ENCODE measurements around the gene KLHDC9.

KLHDC9 gene

GRCh38 chr1:161083748-161084596 lies 14.2 kb upstream of the KLHDC9 start:
- H3K27ac ChIP-seq, result peak overlapping the region in 1 of 2 donors; percentile 62

GRCh38 chr1:161084597-161084988 lies 13.6 kb upstream of the KLHDC9 start:
- DNase-seq (ENCODE audit: low spot score), result no peak
- no peak overlapping the region for H3K4me3 ChIP-seq
- no peak for TF ChIP-seq CTCF (IDR thresholded peaks at IDR 0.05)
- no peak overlapping the region for H3K27ac ChIP-seq

More at GRCh38 chr1:161083748-161084596, 14.2 kb upstream of the KLHDC9 start:
- TF ChIP-seq CTCF (IDR thresholded peaks at IDR 0.05), result no peak
- H3K4me3 ChIP-seq, result no peak overlapping the region
- no peak for DNase-seq (ENCODE audit: low spot score)

GRCh38 chr1:161085165-161085564 lies 13.0 kb upstream of the KLHDC9 start:
- no peak overlapping the region for H3K4me3 ChIP-seq
- H3K27ac ChIP-seq, result no peak overlapping the region
- TF ChIP-seq CTCF (IDR thresholded peaks at IDR 0.05), result no peak
- no peak for DNase-seq (ENCODE audit: low spot score)

- Histone ChIP-seq H3K27ac (no peak overlapping the region), H3K4me3 (no peak overlapping the region)
- DNase-seq (ENCODE audit: low spot score), result no peak
- no peak for TF ChIP-seq CTCF (IDR thresholded peaks at IDR 0.05)
Observed at GRCh38 chr1:161086457-161086856, 11.7 kb upstream of the KLHDC9 start.

DNA sequence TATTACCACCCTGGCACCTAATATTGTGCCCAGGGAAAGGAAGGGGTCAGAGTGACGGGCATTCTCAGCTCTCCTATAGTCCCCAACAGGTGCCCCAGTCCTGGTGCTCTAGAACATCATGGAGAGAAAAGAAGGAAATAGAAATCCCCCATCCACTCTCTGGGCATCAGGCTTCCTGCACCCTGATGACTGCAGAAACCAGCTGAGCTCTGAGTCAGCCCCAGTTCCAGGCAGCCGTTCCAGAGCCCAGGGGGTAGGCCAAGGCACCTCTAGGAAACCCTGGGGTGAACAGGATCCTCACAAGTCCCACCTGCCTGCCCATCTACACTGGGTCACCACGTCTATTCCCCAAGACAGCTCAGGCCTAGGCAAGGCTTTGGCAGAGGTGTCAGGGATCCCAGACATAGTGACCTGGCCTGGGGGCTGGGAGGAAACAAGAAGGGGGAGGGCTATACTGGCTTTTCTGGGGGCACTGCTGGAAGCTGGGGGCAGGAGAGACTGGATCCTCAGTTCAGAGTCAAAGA lies 9.5 kb upstream of the KLHDC9 start:
- Histone ChIP-seq H3K4me3 (no peak overlapping the region), H3K27ac (no peak overlapping the region)
- DNase-seq (ENCODE audit: low spot score), result no peak
- no peak for TF ChIP-seq CTCF (IDR thresholded peaks at IDR 0.05)

DNA sequence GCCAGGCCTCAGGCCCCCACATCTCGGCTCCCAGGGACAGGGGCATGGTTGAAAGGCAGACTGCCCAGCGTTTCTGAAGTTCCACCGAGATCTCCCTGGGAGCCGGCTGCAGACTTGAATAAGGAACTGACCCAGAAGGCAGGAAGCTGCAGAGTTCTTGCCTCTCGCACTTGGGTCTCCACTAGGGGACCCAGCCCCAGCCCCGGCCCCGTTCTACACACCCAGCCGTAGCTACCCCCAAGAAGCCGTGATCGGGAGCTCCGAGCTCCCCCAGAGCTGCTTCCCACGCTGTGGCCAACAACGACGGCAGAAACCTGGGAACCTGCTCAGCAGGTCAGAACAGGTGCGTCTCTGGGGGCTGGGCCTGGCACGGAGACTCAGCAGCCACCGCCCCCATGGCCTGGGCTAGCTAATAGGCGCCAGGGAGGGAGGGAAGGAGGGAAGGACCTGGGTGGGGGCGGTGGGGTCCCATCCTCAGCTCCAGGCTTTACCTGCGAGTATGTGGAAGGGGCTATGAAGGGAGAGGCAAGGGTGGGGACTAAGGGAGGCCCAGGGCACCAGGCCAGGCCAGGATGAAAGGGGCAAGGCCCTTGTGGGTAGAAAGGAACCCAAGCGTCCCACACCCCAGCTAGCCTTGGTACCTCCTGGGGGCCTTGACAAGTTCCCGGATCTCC lies 8.8 kb upstream of the KLHDC9 start, which contains the start of gene NECTIN4:
NECTIN4 (minus strand) TSS at position 308 of the 674 bp plus-strand sequence; CDS start at position 46, 262 bp downstream.
- Histone ChIP-seq H3K4me3 (no peak within 1 kb of the TSS), H3K27ac (no peak within 1 kb of the TSS)
- TF ChIP-seq CTCF (IDR thresholded peaks at IDR 0.05), result no peak
- DNase-seq (ENCODE audit: low spot score), result no peak
